DOHH2 (cell line): Measurements from ENCODE around the gene MGME1.
A peak's percentile ranks its signal among the peaks of the same experiment; 100 is the strongest.

ENCODE experiments used
- H3F3A ChIP-seq: fragments of 200-600 bp; sonication (generic), shearing (Covaris generic); 2 replicates; pipeline ENCODE4 v1.6.0; 2016; ENCODE audit warnings: antibody characterized with exemption, mild to moderate bottlenecking; ENCODE audit not compliant: control insufficient read depth, insufficient read depth
- H3K27ac ChIP-seq: fragments of 200-600 bp; sonication (generic); 2 replicates; pipeline ENCODE4 v1.5.1; 2014; ENCODE audit warnings: low read depth, mild to moderate bottlenecking, low read length, moderate library complexity
- H3K27me3 ChIP-seq: fragments of 200-600 bp; sonication (generic); 2 replicates; pipeline ENCODE4 v1.6.1; 2014; ENCODE audit warnings: mild to moderate bottlenecking, low read length, mixed read lengths; ENCODE audit not compliant: control insufficient read depth
- H3K36me3 ChIP-seq: fragments of 200-600 bp; sonication (generic); 2 replicates; pipeline ENCODE4 v1.6.1; 2014; ENCODE audit warnings: mild to moderate bottlenecking, low read length, moderate library complexity, mixed read lengths; ENCODE audit not compliant: control insufficient read depth
- H3K4me1 ChIP-seq: fragments of 200-600 bp; sonication (generic); 2 replicates; pipeline ENCODE4 v1.6.1; 2014; ENCODE audit warnings: mild to moderate bottlenecking, low read length, mixed read lengths; ENCODE audit not compliant: control insufficient read depth
- H3K4me2 ChIP-seq: fragments of 200-600 bp; sonication (generic); 2 replicates; pipeline ENCODE4 v1.6.0; 2014; ENCODE audit warnings: mild to moderate bottlenecking, low read length, moderate library complexity
- H3K4me3 ChIP-seq: fragments of 200-600 bp; sonication (generic); 2 replicates; pipeline ENCODE4 v1.5.1; 2014; ENCODE audit warnings: mild to moderate bottlenecking, low read length, mixed read lengths
- H3K79me2 ChIP-seq: fragments of 200-600 bp; sonication (generic); 2 replicates; pipeline ENCODE4 v1.6.1; 2014; ENCODE audit warnings: mild to moderate bottlenecking, low read length, mixed read lengths; ENCODE audit not compliant: control insufficient read depth
- H3K9me2 ChIP-seq: fragments of 200-600 bp; sonication (generic); replicated peaks from 2 replicates; pipeline ENCODE4 v1.6.1; 2014; ENCODE audit warnings: mild to moderate bottlenecking, low read length, mixed read lengths; ENCODE audit not compliant: control insufficient read depth
- H3K9me3 ChIP-seq: fragments of 200-600 bp; sonication (generic); 2 replicates; pipeline ENCODE4 v1.6.1; 2014; ENCODE audit warnings: antibody characterized with exemption, low read length, mixed read lengths; ENCODE audit not compliant: control insufficient read depth, insufficient read depth
- H4K20me1 ChIP-seq: fragments of 200-600 bp; sonication (generic); 2 replicates; pipeline ENCODE4 v1.6.0; 2014; ENCODE audit warnings: low read depth, mild to moderate bottlenecking, antibody characterized with exemption, low read length, moderate library complexity; ENCODE audit not compliant: control insufficient read depth, insufficient read depth
- CTCF ChIP-seq: fragments of 200-600 bp; sonication (generic); IDR thresholded peaks from one replicate; pipeline ENCODE4 v1.5.1; 2014; ENCODE audit warnings: antibody characterized with exemption, mild to moderate bottlenecking, low read depth, low read length; ENCODE audit not compliant: poor library complexity, severe bottlenecking
- EZH2phosphoT487 ChIP-seq: fragments of 200-600 bp; sonication (generic); IDR thresholded peaks from 2 replicates; pipeline ENCODE4 v1.6.1; 2017; ENCODE audit warnings: borderline replicate concordance, mild to moderate bottlenecking, antibody characterized with exemption, low read length, moderate library complexity, mixed read lengths

MGME1 gene

GRCh38 chr20:17987988-17988387 is 19.2 kb downstream of the MGME1 start:
- Histone ChIP-seq H3K27ac (no peak overlapping the region), H3K9me3 (no peaks in the 10 kb centered on the region), H3K36me3 (peaks cover 69% of the 10 kb centered on the region), H3F3A (peaks cover 15% of the 10 kb centered on the region), H3K27me3 (no peaks in the 10 kb centered on the region), H3K4me1 (peaks cover 19% of the 10 kb centered on the region), H3K79me2 (peaks cover 39% of the 10 kb centered on the region), H3K4me3 (no peak overlapping the region), H3K9me2 (no peaks in the 10 kb centered on the region), H3K4me2 (no peak overlapping the region), H4K20me1 (0 out of 2 replicates have a peak, but pooled peaks cover 4% of the 10 kb centered on the region)
- no peak for TF ChIP-seq EZH2phosphoT487
- TF ChIP-seq CTCF = no peak

- no peaks in the 10 kb centered on the region for H3K9me3 ChIP-seq
- peaks cover 25% of the 10 kb centered on the region for H3F3A ChIP-seq
- no peak overlapping the region for H3K4me2 ChIP-seq
- H3K9me2 ChIP-seq = no peaks in the 10 kb centered on the region
- no peaks in the 10 kb centered on the region for H3K27me3 ChIP-seq
- peaks cover 17% of the 10 kb centered on the region for H3K79me2 ChIP-seq
- H3K27ac ChIP-seq = no peak overlapping the region
- no peak overlapping the region for H3K4me3 ChIP-seq
- H3K36me3 ChIP-seq = peaks cover 50% of the 10 kb centered on the region
- peaks cover 29% of the 10 kb centered on the region for H3K4me1 ChIP-seq
- no peaks in the 10 kb centered on the region for H4K20me1 ChIP-seq
- TF ChIP-seq CTCF = no peak
- no peak for TF ChIP-seq EZH2phosphoT487
These were observed 21.6 kb downstream of the MGME1 start for GRCh38 chr20:17990278-17990972.

- Histone ChIP-seq H3K4me2 (peak overlapping the region; percentile 45), H3K4me1 (peaks cover 47% of the 10 kb centered on the region), H3F3A (peaks cover 25% of the 10 kb centered on the region), H3K4me3 (peak overlapping the region; percentile 29), H3K9me3 (no peaks in the 10 kb centered on the region), H3K36me3 (peaks cover 37% of the 10 kb centered on the region), H3K9me2 (no peaks in the 10 kb centered on the region), H3K79me2 (peaks cover 7% of the 10 kb centered on the region; the same call in 1 of the 2 replicates), H3K27ac (peak overlapping the region; percentile 12), H3K27me3 (no peaks in the 10 kb centered on the region), H4K20me1 (no peaks in the 10 kb centered on the region)
- TF ChIP-seq CTCF = no peak
- TF ChIP-seq EZH2phosphoT487 = no peak
These were observed 23.4 kb downstream of the MGME1 start for GRCh38 chr20:17992224-17992637.
